GM18909 (cell line): ENCODE measurements around the gene BBS9.
"Not testable (repeated sequence)": the region's sequence is repeated elsewhere in the genome, so short reads cannot be mapped to it uniquely, and the experiment has no call there.

Source experiments
- ATAC-seq: cut with Tn5 transposase; IDR thresholded peaks from one replicate; pipeline ENCODE4 v1.9.1; 2021; ENCODE audit warnings: mild to moderate bottlenecking; ENCODE audit not compliant: unreplicated experiment, poor library complexity

The BBS9 gene

GRCh38 chr7:33527613-33528012, 398.2 kb downstream of the BBS9 start:
- ATAC-seq: not testable (repeated sequence)

GRCh38 chr7:33529070-33529469, 399.7 kb downstream of the BBS9 start:
- no peak for ATAC-seq

- no peak for ATAC-seq
Measured at GRCh38 chr7:33530664-33531063, 401.3 kb downstream of the BBS9 start.

- no peak for ATAC-seq
Measured at GRCh38 chr7:33531888-33532287, 402.5 kb downstream of the BBS9 start.

- no peak for ATAC-seq
Measured at GRCh38 chr7:33534833-33535232, 405.5 kb downstream of the BBS9 start.

- no peak for ATAC-seq
Measured at GRCh38 chr7:33535989-33536388, 406.6 kb downstream of the BBS9 start.

- ATAC-seq: no peak
Measured at GRCh38 chr7:33536398-33537103, 407.2 kb downstream of the BBS9 start.

GRCh38 chr7:33537104-33537477, 407.7 kb downstream of the BBS9 start:
- ATAC-seq: no peak

GRCh38 chr7:33539198-33539597, 409.8 kb downstream of the BBS9 start:
- ATAC-seq: no peak

GRCh38 chr7:33539659-33540400, 410.5 kb downstream of the BBS9 start:
- ATAC-seq: no peak

GRCh38 chr7:33547880-33548279, 418.5 kb downstream of the BBS9 start:
- ATAC-seq: no peak

GRCh38 chr7:33550363-33550762, 421.0 kb downstream of the BBS9 start:
- no peak for ATAC-seq

- ATAC-seq: no peak
Measured at GRCh38 chr7:33550979-33551378, 421.6 kb downstream of the BBS9 start.

- ATAC-seq: no peak
Measured at GRCh38 chr7:33554046-33554445, 424.7 kb downstream of the BBS9 start.

GRCh38 chr7:33554576-33554975, 425.2 kb downstream of the BBS9 start:
- ATAC-seq: no peak

GRCh38 chr7:33556472-33556871, 427.1 kb downstream of the BBS9 start:
- no peak for ATAC-seq

- no peak for ATAC-seq
Measured at GRCh38 chr7:33558549-33559323, 429.4 kb downstream of the BBS9 start.

GRCh38 chr7:33559324-33559710, 430.0 kb downstream of the BBS9 start:
- no peak for ATAC-seq

- ATAC-seq: no peak
Measured at GRCh38 chr7:33562996-33563395, 433.6 kb downstream of the BBS9 start.

GRCh38 chr7:33563651-33564050, 434.3 kb downstream of the BBS9 start:
- no peak for ATAC-seq

GRCh38 chr7:33578166-33578565, 448.8 kb downstream of the BBS9 start:
- no peak for ATAC-seq
